GM21390 (cell line): ENCODE results near the gene MTCL3.

Experiments used
- ATAC-seq: cut with Tn5 transposase; IDR thresholded peaks from one replicate; pipeline ENCODE4 v1.9.1; 2021; ENCODE audit not compliant: unreplicated experiment

MTCL3 gene

DNA sequence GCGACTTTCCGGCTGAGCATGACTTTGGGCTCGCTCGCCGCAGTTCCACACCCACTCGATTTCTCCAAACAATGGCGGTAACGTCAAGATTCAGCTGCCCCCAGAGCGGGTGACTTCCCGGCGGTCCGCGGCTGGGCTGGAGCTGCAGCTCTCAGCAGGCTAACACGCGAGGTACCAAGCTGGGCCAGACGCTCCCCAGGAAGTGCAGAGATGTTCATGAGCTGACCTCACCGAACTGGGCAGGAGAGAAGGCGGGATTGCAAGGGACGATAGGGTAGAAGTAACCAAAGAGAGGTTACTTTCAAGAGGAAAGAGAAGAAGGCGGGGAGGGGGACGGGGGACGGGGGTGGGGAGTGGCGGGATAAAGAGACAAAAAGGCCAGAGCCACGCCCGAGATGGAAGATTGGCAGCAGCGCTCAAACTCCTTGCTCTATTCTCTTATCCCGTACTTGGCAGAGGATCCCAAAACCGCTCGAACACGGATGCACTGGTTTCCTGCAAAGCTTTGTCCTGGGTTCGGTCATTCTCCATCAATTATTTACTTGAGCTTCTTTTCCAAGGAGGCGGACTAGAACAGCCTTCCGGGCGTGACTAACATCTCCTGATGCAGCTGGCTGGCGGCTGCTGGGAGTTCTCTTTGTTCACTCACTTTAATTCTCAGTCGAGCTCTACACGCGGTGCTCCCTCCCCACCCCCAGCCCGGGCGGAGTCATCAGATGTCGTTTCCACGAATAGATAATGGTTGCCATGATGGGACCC, at the start of gene MTCL3:
Gene MTCL3 (minus strand): TSS at position 626 of the 759 bp plus-strand sequence.
- ATAC-seq: no peak

DNA sequence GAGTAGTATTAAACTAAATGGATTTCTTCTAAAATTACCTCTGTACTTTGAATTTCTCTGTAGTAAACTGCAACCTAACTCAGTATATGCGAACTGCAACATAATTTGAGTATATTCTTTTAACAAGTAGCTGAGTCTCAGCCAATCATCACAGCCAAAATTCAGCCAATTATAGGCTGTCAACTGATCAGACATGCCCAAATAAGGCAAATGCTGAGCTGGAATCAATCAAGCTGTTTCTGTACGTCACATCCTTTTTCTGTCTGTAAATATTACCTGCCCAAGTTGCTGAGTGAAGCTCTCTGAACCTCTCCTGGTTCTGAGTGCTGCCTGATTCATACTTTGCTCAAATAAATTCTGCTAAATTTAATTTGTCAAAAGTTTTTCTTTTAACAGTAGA, 48.3 kb upstream of the MTCL3 start:
- no peak for ATAC-seq

DNA sequence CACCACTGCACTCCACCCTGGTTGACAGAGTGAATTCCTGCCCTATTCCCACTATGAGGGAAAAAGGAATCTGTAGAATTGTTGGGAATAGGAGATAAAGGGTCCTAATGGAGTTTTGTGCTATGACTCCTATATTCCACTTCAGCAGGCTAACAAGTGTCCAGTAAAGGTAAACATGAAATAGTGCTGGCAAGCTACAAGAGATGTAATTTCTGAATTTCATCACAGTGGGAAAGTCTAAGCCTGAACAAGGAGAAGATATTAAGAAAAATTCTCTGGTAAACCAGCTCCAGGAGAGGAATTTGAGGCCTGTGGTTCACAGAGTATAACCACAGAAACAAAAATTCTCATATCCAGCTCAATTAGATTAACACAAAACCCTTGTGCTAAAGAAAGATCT, 47.5 kb upstream of the MTCL3 start:
- ATAC-seq: no peak

DNA sequence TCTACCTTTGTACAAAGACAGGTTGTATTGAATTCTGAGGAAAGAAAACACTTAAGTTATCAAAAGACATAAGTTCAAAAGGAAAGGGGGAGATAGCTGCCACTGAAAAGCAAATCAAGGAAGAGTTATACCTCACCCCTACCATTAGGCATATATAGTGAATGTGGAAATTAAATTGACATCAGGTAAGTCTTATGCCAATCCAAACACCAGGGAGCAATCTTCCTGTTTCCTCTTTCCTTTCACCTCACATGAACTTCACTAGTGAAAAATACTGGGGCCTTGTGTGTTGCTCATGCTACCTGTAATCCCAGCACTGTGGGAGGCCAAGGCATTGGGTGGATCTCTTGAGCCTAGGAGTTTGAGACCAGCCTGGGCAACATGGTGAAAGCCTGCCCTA, 47.0 kb upstream of the MTCL3 start:
- ATAC-seq: no peak

DNA sequence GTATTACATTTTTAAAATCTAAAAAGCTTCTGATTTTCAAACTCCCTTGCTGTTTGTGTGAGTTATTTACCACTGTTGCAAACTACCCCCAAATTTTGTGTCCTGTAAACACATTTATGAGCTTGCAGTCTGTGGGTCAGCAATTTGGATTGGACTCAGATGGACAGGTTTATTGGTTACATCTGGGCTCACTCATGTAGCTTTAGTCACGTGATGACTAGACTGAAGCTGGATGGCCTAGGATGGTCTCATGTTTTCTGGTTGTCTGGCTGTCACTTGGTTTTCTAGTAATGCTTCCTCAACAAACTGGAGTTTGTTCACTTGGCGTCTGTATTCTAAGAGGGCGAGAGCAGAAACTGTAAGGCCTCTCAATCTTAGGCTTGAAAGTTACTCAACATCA, 45.6 kb upstream of the MTCL3 start:
- ATAC-seq: no peak

DNA sequence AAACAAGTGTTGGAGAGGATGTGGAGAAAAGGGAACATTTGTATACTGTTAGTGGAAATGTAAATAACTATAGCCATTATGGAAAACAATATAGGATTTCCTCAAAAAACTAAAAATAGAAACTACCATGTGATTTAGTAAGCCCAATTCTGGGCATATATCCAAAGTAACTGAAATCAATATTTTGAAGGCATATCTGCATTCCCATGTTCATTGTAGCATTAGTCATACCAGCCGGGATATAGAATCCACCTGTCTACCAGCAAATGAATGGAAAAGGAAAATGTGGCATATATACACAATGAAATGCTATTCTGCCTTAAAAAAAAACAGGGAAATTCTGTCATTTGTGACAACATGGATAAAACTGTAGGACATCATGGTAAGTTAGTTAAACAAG, 42.5 kb upstream of the MTCL3 start:
- ATAC-seq: no peak

DNA sequence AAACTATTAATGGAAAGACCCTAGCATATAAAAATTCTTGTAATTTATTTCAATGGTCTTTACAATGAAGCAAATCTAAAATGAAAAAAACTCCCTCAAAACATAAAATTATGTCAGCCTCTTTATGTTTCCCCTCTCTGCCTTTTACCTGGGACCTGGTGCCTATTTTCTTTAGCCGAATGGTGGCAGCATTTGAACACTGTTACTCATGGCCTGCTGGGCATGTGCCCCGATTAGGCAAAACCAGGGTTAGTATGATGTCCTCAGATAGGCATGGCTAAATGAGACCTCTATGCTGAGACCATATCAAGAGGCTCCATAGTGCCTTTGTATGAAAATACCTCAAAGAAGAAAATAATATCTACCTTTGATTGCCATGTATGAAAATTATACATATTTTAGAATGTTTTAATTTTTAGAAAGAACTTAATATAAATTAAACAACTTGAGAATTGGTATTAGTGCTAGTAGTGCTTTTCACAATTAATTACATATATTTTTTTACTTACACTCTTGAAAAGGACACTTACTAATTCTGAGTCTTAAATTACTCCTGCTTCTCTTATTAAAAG, 35.4 kb upstream of the MTCL3 start:
- ATAC-seq: no peak

DNA sequence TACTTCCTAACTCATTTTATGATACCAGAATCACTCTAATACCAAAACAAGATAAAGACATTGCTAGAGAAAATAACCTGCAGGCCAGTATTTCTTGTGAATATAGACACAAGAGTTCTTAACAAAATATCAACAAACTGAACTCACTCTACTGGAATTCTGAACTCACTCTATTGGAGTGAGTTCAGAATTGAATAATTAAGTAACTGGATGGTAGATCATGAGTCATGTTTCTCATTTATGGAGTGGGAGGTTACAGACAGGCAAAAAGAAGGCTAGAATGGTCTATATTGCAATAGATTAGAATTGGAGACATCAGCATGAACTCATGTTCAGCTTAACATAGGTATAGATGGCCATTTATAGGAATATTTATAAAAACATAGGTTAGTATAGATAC, 31.3 kb upstream of the MTCL3 start:
- ATAC-seq: no peak

DNA sequence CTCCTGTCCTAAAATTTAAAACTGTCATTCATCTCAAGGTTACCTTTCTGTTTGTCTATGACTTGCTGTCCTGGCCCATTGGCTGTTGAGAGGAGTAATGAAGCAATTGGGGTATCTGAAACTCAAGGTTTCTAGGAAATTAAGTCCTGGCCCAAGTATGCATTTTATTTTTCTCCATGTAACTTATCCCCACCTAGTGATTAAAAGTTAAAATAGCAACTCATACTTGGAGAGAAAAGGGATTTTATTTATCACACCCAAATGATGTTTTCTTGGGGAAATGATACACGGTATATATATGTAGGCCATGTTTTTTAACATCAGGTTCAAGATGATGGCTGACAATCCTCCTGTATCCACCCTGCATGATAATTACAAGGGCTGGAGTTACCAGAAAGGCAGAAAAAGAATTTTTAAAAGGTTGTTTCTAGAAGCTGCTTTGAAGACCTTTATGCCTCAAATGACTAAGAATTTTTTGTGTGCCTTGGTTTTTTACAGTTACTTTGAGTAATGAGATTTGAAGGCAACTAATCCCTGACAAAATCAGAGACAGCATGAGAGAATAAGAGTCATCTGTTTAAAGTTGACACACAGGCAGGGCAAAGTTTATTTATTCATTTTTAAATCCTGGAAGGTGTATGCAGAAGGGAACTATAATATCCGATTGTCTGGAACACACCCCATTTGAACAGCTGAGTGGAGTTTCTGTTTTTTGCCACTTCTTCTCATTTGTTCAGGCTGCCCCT, 28.9 kb upstream of the MTCL3 start:
- ATAC-seq: no peak

DNA sequence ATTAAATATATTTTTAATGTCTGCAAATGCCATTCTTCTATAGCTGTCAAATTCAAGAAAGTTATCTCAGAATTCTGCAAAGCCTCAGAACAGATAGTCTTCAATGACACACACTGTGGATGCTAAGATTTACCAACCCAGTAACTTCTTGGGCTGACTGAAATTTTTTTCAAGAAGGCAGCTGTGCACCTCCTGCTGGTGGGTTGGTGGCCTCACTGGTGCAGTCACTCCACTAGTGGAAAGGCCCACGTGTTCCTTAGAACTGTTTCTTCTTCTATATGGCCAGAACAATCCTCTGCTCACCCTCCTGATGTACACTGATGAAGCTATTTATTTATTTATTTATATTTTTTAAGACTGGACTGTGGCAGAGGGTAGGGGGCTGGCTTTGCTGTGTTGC, 28.1 kb upstream of the MTCL3 start:
- no peak for ATAC-seq

DNA sequence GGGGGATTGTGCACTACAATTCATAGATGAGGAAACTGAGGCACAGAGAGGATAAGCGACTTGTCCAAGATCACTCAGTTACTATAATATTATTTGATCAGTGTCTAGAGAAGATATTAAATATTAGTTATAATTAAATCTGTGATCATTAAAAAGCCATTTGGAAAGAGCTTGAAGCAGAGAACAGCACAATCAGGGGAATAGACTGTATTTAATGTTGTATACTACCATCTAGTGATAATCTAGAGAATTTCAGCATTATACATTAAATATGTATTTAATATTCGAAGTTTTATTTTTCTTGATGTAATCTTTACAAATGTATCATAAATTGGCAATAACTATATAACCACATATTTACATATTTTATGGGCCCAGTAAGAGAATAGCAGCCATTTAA, 20.1 kb upstream of the MTCL3 start:
- ATAC-seq: peak; percentile 55

DNA sequence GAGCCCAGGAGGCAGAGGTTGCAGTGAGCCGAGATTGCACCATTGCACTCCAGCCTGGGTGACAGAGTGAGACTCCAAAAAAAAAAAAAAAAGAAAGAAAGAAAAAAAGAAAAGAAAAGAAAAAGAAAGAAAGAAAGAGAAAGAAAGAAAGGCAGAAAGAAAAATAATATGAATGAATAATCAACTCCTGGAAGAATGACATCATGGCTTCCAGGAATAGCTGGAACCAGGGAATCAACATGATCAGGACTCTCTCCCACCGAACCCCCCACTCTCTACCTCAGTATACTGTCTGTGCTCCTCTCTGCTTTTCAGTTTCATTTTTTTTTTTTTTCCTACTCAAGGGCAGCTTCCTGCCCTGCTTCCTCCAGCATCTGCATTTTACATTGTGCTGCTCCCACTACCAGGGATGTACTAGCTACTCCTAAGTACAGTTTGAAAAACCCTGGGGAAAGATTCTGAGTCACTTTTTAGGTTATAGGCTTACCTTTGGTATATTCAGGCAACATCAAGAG, 19.7 kb upstream of the MTCL3 start:
- no peak for ATAC-seq

DNA sequence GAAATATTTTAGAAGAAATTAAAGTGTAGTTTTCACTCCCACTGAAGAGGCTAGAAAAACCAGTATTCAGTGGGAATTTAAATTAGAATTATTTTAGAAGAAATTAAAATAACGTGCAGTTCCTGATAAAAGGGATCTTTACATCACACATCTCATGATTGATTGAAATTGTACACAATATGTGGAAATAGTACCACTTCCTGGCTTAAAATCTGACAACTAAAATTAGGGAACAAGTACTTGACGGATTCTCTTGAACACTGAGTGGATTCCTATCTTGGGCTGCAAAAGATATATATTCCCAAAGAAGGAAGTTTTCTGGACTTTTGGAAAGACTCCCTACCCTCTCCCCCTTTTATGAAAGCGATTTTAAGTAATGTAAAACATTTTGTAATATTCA, 14.6 kb upstream of the MTCL3 start:
- no peak for ATAC-seq

DNA sequence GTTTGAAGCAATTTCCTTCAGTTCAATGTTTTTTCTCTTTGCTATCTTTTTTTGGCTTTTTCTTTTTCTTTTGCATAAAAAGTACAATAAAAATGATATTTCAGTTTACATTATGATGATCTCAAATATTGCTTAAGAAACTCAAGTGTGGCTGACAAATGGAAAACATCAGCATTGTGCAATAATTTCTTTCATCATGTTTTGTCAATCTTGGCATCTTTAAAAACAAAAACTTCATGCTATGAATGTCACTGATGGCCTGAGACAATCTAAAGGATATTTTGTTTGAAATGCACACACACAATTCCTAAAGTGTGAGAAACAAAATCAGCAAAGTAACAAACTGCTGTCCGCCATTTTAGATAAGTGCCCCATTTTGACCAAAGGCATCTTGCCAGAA, 13.9 kb upstream of the MTCL3 start:
- no peak for ATAC-seq

DNA sequence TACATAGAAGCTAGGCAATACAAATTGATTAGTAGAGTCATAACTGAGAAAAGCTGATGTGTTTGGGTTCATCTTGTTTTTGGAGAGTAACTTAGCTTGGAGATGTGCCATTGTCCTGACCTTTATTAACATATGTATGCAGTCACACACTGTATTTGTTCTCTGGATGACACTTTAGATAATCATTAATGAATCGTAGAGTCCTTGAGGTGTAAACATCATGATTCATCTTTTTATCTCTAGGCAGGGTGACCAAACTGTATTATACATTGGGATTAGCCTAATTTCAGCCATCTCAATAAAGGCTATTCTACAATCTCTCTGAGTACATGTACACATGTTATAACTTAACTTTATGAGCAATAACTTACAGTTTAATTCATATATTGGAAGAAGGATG, 3.6 kb upstream of the MTCL3 start:
- ATAC-seq: no peak

DNA sequence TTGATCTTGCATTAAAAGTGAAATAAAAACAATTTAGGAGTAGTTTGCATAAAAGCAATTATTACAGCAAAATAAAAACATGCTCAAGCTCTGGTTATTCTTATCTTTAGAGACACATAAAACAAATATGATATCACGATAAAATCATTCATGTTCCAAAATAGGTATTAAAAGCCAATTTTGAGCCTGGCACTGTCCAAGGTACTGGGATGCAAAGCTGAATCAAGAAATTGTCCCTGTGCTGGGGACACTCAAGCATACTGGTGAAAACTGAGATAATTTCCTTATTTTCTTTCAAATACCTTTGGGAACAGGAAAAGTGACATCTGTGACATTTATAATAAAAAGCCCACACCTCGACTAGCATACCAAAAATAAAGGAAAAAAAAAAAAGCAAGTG, 931 bp upstream of the MTCL3 start:
- no peak for ATAC-seq

DNA sequence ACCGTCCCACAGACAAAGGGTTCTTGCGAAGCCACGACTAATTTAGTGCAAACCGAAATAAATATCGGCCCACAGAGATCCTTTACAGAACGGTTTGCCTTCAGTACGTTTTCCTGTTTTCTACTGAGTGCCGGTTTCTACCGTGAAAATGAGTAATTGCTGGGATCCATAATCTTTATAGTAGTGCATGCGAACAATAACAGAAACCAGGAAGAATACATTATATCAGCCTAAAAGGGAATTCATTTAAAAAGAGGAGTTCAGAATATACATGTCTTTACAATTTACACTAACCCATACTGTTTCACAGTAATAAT, 292 bp upstream of the MTCL3 start:
- ATAC-seq: no peak

DNA sequence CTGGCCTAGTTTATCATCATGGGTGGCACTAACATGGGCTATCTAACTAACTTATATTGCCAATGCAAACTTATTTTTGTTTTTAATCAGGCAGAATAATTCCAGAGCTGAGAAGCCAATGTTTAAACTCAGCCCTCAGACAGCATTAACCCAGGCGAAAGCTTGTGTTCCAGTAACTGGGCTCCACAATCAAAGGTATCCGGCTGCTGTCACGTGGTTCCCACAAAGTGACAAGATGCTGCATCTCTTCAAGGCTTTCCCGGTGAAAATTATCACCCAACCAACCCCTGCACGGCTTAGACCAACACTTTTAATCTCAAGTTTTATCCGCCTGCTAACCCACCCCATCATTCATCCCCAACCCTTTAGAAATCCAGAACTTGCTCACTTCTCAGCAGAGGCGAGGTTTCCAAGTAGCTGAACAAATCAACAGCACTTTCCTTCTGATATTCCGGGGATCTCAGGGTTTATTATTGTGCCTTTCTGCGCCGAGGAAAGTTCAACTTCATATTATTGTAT, 885 bp downstream of the MTCL3 start:
- no peak for ATAC-seq

DNA sequence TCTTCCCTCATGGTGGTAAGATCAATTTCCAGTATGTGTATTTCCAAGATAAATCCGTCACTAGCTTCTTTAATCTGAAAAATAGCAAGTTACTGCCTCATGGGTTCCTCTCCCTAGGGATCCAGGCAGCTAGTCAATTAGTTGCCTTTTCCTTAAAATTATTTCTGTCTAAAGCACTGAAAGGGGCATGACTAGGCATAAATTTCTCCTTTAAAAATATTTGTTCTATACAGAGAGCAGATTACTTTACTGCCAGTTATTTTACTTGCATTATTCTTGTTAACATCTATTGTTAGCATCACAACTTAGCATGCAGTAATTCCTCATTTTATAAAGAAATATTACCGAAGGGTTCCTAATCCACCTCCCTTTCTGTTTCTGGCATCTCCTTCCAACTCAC, 1.4 kb downstream of the MTCL3 start:
- ATAC-seq: no peak

DNA sequence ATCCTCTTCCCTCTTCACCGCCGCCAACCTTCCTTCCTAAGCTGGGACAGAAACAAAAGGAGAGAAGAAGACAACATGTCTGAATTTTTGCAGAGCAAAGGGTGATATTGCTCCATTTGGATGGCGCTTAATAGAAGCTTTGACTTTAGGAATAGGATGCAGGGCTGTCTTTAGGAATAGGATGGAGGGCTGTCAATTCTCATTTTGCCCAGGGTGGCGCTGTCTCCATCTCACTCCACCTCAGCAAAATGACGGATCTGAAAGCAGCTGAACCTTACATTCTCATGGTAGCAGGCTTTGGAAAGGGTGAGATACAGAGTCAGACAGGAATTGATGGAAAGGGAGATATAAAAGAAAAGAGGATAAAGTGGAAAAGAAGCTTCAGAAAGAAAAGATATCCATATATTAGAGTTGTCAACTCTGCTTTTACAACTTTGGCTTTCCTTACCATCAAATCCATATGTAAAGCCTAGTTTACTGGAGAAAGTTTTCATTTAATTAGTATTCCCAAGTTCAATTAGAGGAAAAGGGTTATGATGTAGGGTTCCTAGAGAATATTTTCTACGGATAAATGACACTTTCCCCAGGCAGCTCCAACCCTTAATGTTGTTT, 2.4 kb downstream of the MTCL3 start:
- ATAC-seq: peak; percentile 70

DNA sequence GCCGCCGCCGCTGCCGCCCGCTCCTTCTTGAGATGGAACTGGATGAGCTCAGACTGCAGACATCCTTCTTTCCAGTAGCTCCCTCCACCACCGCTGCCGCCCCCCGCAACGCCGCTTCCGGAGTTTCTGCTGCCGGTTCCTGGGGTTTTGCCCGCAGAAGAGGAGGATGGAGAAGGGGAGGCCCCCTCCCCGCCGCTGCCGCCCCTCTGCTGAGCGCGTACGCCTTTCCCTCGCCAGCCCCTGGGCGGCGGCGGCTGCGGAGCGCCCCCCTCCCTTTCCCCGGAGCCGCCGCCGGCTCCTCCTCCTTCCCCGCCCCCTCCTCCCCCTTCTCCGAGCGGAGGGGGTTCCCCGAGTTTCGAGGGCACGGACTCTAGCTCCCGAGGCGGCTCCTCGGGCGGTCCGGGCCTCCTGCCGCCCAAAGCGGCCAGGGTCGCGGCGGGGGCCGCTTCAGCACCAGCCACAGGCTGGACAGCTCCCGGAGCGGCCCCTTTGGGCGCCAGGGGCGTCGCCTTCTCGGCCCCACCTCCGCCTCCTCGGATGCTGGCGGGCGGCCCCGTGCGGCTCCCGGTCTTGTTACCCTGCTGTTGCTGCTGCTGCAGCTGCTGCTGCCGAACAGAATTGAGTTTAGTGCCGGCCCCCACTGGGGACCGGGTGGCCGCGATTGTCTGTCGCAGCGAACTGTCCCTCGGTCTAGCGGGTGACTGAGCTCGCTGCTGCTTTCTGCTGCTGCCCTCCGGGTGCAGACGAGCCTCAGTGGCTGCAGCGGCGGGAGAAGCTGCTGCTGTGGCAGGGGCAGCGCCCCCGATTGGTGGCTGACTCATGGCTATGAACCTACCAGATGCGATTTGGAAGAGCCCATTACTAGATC, 3.1 kb downstream of the MTCL3 start:
- ATAC-seq: peak; percentile 71
